Amniotic epithelial cell (primary cell): ENCODE measurements around the gene FTH1.

Source experiments
- DNase-seq: peaks from one replicate; pipeline ENCODE4 v3.0.0-alpha.2; 2010; ENCODE audit warnings: low read depth

Gene FTH1

DNA sequence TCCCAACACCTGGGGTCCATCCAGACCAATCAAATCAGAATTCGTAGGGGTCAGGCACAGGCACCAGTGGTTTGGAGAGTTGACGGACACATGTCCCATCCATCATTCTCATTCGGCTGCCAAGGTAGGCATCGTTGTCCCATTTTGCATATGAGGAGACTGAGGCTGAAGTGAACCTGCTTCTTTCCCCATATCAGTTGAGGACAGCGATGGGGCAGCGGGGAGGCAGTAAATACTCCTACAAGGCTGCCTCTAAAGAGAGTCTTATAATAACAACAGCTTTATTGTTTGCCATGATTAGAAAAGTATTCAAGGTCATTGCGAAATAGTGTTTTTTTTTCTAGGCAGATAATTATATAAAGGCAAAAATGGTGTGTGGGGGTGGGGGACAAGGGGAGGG is 18.9 kb downstream of the FTH1 start:
- DNase-seq = peak; percentile 29

DNA sequence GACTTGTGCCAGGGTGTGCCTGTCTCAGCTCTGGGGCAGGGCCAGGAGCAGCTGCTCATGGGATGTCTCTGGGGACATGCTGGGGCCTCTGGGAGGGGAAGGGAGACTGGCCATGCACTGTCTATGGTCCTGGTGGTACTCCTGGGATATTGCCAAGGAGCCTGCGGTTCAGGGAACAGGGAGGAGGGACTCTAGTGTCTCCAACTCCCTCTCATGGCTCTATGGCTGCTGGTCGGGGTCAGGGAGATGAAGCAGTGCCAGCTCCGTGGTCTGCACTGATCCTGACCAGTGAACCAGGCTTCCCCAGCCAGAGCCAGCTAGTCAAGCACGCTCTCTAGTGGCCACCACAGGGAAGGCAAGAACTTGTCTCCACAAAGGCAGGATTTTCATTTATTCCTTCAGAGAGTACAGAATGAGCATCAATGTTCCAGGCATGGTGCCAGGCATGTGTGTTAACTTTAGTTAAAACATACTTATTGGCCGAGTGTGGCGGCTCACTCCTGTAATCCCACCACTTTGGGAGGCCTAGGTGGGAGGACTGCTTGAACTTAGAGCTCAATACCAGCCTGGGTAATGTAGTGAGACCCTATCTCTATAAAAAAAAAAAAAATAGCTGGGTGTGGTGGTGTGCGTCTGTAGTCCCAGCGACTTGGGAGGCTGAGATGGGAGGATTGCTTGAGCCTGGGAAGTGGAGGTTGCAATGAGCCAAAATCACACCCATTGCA is 19.8 kb downstream of the FTH1 start:
- DNase-seq = peak; percentile 84

DNA sequence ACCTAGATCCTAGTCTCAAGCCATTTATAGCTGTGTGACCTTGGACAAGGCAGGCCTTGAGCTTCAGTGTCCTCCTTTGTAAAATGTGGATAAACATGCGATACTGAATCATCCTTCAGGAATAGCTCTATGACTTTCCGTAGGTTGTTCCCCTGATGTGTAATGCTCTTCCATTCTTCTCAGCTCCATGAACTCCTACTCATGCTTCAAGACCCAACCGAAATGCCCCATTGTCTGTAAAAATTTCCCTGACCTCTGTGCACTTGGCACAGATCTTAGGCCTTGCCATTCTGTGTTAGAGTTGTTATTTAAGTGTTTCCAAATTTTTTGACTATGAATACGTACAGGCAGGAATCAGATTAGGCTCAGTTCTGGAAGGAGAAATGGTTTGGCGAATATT is 20.5 kb downstream of the FTH1 start:
- DNase-seq = no peak

DNA sequence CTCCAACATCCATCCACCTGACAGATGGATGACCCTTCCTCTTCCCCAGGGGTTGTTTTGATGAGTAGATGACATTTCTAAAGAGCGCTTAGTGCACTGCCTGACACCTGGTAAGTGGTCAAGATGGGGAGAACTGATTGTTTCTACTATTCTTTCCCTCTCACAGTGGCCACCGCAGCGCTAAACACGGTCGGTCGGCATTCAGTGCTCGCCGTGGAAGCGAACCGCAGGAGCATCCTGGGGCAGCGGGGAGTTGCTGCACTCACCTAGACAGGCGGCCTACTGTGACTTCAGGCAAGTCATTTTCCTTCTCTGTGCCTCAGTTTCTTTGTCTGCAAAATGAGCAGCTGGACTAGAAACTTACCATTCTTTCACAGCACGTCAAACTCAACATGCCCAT is 22.2 kb downstream of the FTH1 start:
- no peak for DNase-seq

DNA sequence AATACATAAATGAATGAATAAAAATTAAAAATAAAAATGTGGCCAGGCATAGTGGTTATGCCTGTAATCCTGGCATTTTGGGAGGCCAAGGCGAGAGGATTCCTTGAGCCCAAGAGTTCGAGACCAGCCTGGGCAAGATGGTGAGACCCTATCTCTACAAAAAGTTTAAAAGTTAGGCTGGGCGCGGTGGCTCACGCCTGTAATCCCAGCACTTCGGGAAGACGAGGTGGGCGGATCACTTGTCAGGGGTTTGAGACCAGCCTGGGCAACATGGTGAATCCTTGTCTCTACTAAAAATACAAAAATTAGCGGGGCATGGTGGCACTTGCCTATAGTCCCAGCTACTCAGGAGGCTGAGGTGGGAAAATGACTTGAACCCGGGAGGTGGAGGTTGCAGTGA is 27.0 kb downstream of the FTH1 start:
- DNase-seq = no peak

DNA sequence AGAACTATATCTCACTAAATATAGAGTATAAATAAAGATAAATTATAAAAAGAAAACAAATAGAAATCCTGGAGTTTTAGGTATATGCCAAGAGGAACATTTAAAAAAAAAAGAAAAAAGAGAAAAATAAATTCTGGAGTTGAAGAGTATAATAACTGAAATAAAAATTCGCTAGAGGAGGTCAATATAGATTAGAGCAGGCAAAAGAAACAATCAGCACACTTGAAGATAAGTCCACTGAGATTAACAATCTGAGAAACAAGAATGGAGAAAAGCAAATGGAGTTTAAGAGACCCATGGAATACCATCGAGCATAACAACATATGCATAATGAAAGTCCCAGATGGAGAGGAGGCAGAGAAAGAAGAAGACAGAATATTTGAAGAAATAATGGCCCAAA is 31.6 kb downstream of the FTH1 start:
- DNase-seq = no peak

DNA sequence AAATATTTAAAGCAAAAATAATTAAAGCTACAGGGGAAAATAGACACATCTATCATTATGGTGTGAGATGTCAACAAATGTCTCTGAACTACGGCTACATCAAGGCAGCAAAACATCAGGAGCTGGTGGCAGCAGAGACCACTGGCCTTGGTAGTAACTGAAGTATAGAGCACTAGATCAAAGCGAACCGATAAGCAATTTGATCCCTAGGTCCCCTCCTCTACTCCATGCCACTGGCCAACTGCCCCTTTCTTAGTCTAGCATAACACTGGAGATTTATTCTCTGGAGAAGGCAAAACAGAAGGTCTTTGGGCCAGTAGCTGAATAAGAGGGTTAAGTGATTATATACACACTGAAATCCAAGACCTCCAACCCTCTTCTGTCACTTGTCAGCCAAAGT is 36.5 kb downstream of the FTH1 start:
- DNase-seq = no peak

DNA sequence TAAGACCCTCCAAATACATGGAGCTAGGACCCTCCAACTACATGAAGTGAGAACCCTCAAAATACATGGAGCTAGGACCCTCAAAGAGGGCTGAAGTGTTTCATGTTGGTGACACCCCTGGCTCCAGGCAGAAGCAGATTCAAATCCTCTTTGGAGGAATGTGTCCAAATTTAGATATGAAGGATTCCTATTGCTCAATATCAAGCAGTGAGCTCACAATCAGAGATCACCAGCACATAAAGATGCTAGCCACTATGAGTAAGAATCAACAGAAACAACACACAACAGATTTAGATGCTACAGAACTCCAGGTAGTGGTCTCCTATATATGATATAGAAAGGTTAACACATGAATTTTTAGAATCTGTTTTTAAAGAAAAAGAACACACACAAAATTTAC is 38.8 kb downstream of the FTH1 start:
- DNase-seq = peak; percentile 46

DNA sequence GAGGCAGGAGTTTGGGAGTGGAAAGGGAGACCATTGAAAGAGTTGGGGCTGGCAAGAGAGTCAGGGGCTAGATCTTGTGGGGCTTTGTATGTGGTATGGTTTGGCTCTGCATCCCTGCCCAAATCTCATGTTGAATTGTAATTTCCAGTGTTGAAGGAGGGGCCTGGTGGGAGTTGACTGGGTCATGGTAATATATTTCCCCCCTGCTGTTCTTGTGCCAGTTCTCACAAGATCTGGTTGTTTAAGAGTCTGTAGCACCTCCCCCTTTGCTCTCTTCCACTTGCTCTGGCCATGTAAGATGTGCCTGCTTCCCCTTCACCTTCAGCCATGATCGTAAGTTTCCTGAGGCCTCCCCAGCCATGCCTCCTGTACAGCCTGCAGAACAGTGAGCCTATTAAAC is 39.9 kb downstream of the FTH1 start:
- peak; percentile 20 for DNase-seq

DNA sequence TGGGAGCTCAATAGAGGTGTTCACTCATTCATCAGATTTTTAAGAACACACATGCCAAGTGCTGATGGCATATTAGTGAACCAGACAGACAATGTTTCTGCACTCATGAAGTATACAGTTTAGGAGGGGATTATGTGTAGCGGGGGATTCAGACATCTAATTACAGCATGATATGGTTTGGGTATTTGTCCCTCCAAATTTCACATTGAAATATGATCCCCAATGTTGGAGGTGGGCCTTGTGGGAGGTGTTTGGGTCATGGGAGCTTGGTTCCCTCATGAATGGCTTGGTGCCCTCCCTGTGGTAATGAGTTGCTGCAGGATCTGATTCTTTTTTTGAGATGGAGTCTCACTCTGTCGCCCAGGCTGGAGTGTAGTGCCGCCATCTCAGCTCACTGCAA is 41.2 kb downstream of the FTH1 start:
- DNase-seq = no peak

DNA sequence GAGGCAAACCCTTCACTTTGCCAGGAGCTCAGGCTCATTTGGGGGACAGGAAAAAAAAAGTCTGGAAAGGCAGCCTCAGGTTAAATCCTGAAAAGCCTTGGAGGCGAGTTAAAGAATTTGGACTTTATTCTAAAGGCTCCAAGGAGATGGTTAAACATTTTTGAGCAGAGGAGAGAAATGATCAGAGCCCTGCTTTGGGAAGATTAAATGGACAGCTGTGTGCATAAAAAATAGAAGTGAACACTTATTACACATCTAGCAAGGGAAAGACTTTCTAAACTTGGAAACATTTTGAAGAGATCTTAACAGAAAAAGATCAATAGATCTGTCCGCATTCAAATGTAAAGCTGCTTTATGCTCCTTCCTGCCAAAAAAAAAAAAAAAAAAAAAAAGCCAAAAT is 41.7 kb downstream of the FTH1 start:
- DNase-seq = no peak

DNA sequence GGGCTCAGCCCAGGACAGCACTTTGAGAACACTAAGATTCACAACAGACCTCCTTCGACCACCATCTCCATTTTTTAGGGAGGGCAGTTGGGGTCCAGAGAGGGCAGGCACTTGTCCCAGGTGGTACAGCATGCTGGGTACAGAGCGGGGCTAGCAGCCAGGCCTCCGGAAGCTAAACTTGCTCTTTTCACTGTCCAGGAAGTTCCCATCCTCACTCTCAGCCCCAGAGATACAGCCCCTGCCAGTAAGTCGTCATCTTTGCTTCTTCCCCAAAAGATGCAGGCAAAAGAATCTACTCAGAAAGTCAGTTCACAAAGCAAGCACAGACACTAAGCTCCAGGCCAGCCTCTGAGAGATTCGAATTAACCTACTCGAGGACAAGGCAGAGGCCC is 43.4 kb downstream of the FTH1 start:
- DNase-seq = no peak

DNA sequence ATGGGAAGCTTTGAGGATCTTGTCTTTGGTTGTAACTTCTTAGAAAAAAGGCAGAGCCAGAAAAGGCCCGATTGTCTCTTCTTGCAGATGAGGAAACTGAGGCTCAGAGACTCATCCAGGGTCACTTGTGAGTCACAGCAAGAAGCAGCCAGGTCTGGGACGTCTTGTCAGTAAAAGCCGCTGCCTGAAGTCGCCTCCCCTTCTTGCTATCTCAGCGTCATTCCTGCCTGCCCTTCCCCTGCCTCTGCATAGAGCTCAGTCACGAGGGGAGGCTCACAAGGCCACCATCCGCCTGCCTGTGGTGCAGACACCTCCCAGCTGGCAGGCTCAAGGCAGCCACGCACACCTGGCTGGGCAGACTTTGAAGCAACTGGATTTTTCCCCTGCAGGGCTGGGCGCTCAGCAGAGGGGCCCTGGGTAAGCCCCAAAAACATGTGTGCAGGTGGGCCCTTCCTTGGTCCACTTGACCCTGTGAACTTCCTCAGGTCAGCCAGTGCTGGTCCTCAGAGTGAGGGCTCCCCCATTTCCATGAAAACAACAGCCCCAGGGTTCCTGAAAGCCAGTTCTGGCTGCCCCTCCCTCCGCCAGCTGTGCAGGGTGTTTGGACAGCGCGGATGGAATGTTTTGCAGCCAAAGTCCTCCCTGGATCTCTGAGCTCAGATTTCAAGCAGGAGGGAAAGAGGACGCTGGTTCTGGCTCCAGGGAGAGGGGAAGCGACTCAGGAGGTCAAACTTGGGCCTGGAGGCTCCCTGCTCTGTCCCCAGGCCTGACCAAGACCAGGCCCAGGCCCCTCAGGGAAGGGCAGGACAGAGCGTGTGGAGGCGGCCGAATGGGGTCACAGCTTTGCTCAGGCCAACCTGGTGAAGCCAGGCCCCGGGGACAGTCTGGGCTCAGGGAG is 44.0 kb downstream of the FTH1 start:
- DNase-seq = peak; percentile 9

DNA sequence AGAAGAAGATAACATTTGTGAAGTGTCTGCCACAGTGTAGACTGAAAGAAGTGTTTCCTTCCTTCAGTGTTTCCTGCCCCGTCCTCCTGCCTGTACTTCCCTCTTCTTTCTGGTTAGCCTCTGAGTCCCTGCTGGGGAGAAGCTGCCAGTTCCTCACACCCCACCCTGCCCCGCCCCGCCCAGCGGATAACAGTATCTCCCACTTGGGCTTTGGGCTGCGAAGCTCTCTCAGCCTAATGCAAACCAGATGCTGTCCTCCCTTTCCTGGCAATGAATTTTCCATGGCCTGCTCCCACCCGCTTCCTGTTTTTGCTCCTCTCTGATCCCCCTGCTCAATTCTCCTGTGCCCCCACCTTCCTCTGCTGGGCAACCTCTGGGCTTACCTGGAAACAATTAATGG is 44.9 kb downstream of the FTH1 start:
- peak; percentile 25 for DNase-seq

DNA sequence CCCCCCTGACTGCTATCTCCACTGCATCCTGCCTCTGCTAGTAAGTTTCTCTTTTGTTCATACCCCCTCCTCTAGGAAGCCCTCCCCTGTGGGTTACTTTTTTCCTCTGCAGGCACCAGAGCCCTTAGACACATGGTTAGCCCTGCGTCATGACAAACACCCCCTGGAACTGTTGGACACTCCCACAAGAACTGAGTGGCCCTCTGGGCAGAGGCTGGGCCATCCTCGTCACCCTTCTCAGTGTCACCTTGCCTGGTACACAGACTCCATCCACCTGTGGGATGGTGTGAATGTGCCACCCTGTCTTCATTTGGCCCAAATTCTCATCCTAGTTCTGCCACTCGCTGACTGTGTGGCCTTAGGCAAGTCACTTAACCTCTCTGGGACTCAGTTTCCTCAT is 46.0 kb downstream of the FTH1 start:
- DNase-seq = no peak

DNA sequence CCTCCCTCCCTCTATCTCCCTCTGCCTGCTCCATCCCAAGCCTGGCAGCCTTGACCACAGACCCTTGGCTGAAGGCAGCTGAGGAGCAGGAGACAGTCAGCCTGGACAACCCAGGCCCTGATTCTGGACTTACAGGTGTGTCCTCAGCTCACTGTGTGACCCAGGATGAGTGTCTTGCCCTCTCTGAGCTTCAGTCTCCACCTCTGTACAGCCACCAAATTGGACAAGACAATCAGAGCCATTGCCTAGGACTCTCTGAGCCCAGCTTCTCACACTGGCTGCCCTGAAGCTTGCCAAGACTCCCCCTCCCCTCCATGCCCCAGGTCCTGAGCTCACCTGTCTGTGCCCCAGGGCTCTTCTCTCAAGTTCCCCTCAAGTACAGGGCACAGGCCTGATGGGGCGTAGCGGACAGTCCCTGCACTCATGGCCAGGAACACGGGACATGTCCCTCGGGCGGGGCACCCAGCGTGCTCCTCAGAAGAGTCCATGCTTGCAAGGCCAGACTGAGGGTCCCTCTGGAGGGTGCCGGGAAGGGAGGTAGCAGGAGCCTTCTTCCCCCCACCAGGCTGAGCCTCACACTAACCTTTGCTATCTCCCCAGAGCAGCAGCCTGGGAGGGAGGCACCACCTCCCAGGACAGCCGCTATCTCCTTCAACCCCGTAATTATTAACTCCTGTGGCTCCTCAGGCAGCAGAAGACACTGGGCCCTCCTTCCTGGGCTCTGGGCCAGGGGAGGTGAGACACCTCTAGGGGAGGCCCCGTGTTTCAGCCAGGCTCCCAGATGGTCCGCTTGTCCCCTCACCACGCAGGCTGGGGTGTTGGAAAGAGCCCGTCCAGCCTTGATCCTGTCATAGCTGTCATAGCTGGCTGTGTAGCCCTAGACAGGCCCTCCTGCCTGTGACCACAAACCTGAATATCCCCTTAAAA is 47.5 kb downstream of the FTH1 start:
- DNase-seq = no peak

DNA sequence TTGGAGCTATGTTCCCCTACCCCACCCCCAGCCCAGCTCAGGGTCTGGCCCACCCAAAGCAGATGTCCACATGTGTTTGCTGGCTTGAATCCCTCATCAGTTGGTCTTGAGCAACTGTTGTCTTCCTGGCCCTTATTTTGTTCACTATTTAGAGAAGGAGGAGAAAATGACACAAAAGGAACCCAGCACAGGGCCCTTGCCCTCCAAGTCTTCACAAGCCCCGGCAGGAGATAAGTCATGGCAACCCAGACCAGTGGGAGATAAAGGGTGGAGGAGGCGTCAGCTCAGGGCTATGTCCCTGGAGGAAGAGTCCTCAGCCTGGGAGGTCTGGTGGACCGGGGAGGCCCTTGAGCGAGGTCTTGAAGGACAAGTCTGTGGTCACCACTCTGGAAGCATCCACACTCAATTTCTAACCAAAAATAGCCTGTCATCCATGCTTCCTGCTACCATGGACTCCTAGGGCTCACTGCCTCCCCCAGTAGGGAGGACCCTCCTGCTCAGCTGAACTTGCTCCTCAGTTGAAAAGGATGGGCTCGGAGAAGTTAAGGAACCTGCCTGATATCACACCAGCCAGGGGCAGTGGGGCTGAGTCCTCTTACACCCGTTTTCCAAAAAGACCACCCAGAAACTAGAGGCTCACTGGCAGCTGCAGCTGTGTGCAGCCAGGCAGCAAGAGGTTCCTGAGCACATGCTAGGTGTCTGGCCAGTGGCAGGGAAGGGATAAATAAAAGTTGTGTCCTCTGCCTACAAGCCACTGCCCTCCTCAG is 48.3 kb downstream of the FTH1 start:
- DNase-seq = no peak

DNA sequence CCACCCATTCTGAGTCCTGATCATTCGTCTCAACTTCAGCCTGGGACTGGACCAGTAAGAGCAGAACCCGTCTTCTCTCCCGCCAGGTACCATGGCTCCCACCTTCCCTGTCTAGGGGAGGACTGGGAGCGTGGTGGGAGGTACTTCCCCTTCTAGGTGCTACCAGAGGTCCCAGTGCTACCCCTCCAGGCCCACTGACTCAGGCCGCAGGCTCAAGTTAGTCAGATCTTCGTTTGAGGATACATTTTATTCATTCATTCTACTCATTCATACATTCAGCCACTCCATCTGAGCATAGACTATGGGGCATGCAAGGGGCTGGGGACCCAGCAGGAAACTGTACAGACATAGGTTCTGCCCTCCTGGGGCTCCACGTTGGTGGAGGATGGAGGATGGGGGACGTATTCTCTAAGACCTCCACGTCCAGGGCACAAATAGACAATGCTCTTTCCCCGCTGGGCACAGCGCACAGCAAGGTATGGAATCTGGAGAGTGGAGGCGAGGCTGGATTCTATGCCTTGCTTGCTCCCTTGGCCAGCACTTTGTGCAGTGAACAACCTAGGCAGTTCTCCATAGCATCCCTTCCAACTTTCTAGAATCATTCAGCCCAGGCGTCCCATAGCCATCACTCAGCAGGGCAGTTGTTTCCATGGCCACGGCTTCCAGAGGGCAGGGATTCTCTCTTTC is 49.0 kb downstream of the FTH1 start:
- DNase-seq = no peak

DNA sequence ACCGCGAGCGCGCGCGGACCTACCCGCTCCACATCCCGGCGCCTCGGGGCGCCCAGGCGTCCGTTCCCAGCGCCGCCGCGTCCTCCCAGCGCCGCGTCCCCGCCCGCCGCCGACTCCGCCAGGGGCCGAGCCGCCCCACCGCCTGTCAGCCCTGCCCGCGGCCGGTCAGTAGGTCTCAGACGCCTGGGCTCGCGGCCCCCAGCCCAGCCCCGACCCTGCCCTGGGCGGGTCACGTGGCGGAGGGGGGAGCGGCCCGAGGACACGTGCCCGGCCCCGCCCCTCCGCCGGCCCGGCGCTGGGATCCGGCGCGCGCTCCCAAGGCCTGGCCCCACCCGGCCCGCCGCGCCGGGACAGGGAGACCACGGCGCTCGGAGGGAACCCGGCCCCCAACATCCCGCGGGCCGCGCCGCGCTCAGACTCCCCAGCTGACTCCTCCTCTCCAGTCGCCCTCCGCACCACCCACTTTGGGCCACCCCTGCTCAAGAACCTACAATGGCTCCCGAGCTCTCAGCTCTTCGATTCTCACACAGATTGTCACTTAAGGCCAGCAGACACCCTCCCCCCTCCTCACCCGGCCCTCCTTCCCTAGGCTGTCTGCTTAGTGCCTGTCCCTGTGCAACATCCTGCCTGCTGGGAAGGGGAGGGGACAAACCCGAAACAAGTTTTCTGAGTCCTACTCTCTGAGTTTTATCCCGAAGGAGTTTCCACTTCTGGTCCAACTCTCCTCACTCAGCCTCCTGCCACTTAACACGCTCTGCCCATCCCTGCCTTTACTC is 49.9 kb downstream of the FTH1 start, which contains the start of gene RAB3IL1:
TSS of gene RAB3IL1 (minus strand) at position 233 of the 776 bp plus-strand sequence. CDS start at position 34, 199 bp downstream.
- DNase-seq = no peak

DNA sequence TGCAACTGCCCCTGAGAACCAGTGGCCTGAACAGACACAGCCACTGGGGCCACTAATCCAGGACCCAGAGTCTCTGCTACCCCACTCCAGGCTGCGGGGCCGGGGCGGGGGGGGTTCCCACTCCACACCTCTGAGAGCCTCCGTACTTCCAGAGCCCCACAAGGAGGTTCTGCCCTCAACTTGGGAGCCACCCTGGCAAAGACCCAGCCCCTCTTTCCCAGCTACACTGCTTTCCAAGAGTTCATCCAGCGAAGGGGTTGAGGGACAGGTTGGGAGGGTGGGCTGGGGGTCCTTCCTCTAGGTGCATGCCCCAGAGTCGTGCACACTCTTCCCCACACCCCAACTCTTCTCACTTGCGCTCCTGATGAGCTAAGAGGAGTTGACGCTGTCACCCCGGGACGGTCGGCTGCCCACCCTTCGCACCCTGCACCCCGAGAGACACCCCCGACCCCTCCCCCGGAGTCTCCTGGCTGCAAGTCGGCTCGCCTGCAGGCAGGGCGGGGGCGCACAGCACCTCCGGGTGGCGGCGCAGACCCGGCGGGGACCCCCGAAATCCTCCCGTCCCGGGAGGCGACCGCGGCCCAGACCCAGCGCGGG is 50.6 kb downstream of the FTH1 start:
- no peak for DNase-seq
